ENCODE results near the gene FASTK. TPM values are rescaled to one million over a fixed set of nuclear protein-coding genes. Genes with fewer than 3 reads are reported as not detected.

Gene FASTK
- total and polyA plus RNA-seq, 10 donors: 72.9 to 183 (median 85.5) TPM

- no peak for DNase-seq
- intact Hi-C loops (cut with DNase I; ENCODE audit: low total_unique reads): no loop called here
- H3K27ac ChIP-seq: no peak overlapping the region
- H3K9me3 ChIP-seq: no peaks in the 10 kb centered on the region
- no peak overlapping the region for H3K4me3 ChIP-seq
- TF ChIP-seq POLR2A (IDR thresholded peaks at IDR 0.05) (no peak), POLR2AphosphoS5 (IDR thresholded peaks at IDR 0.05) (no peak), CTCF (IDR thresholded peaks at IDR 0.05 in 8 of 11, conservative IDR thresholded peaks at IDR 0.05 in 3 of 11) (no peak)
- WGBS, 5 donors: 78 to 87% (median 86%) methylated on average over 17 of the region's 17 CpGs
- peaks cover 7 to 53% (median 26%) of the 10 kb centered on the region in 6 donors for H3K4me1 ChIP-seq
- no peaks in the 10 kb centered on the region for H3K27me3 ChIP-seq (replicated peaks in 1 of 7)
- H3K36me3 ChIP-seq: peaks cover 0 to 21% (median 0%) of the 10 kb centered on the region in 6 donors
These were observed 15.3 kb upstream of the FASTK start for GRCh38 chr7:151095828-151096475.

GRCh38 chr7:151095123-151095797 lies 14.7 kb upstream of the FASTK start:
- no peaks in the 10 kb centered on the region for H3K27me3 ChIP-seq (replicated peaks in 1 of 7)
- H3K27ac ChIP-seq: peak overlapping the region in 2 of 8 donors; percentile 4 to 18
- TF ChIP-seq CTCF (IDR thresholded peaks at IDR 0.05 in 8 of 11, conservative IDR thresholded peaks at IDR 0.05 in 3 of 11): no peak
- no peak for TF ChIP-seq POLR2A (IDR thresholded peaks at IDR 0.05)
- no peak for TF ChIP-seq POLR2AphosphoS5 (IDR thresholded peaks at IDR 0.05)
- H3K4me3 ChIP-seq: no peak overlapping the region
- H3K36me3 ChIP-seq: peaks cover 0 to 21% (median 0%) of the 10 kb centered on the region in 6 donors
- H3K4me1 ChIP-seq: peaks cover 9 to 58% (median 28%) of the 10 kb centered on the region in 6 donors
- WGBS, 5 donors: 74 to 82% (median 79%) methylated on average over 10 of the region's 10 CpGs
- intact Hi-C loops (cut with DNase I; ENCODE audit: low total_unique reads): no loop called here
- no peaks in the 10 kb centered on the region for H3K9me3 ChIP-seq
- no peak for DNase-seq

- DNase-seq: no peak
- Histone ChIP-seq H3K4me1 (peaks cover 13 to 58% (median 30%) of the 10 kb centered on the region in 6 donors), H3K9me3 (no peaks in the 10 kb centered on the region), H3K27me3 (replicated peaks in 1 of 7) (no peaks in the 10 kb centered on the region), H3K27ac (peak overlapping the region in 2 of 8 donors; percentile 4 to 18), H3K4me3 (no peak overlapping the region), H3K36me3 (peaks cover 0 to 21% (median 0%) of the 10 kb centered on the region in 6 donors)
- intact Hi-C loops (cut with DNase I; ENCODE audit: low total_unique reads): no loop called here
- TF ChIP-seq POLR2A (IDR thresholded peaks at IDR 0.05): no peak
- TF ChIP-seq POLR2AphosphoS5 (IDR thresholded peaks at IDR 0.05): no peak
- no peak for TF ChIP-seq CTCF (IDR thresholded peaks at IDR 0.05 in 8 of 11, conservative IDR thresholded peaks at IDR 0.05 in 3 of 11)
- 61 to 78% (median 65%) methylated on average over 5 of the region's 5 CpGs for WGBS, 5 donors
These were observed 14.1 kb upstream of the FASTK start for GRCh38 chr7:151094675-151095074.

GRCh38 chr7:151093748-151094147 lies 13.1 kb upstream of the FASTK start:
- 92 to 97% (median 95%) methylated on average over 4 to 6 of the region's 6 CpGs for WGBS, 5 donors
- no peak for DNase-seq
- Histone ChIP-seq H3K27ac (no peak overlapping the region), H3K4me3 (no peak overlapping the region), H3K36me3 (peaks cover 0 to 21% (median 0%) of the 10 kb centered on the region in 6 donors), H3K27me3 (replicated peaks in 1 of 7) (no peaks in the 10 kb centered on the region), H3K4me1 (peaks cover 20 to 63% (median 37%) of the 10 kb centered on the region in 6 donors), H3K9me3 (no peaks in the 10 kb centered on the region)
- TF ChIP-seq POLR2A (IDR thresholded peaks at IDR 0.05) (no peak), POLR2AphosphoS5 (IDR thresholded peaks at IDR 0.05) (no peak), CTCF (IDR thresholded peaks at IDR 0.05 in 8 of 11, conservative IDR thresholded peaks at IDR 0.05 in 3 of 11) (no peak)
- intact Hi-C loops (cut with DNase I; ENCODE audit: low total_unique reads): no loop called here
